B cell (primary cell): Measurements from ENCODE around the gene APPBP2. TPM values are rescaled to one million over a fixed set of nuclear protein-coding genes. Genes with fewer than 3 reads are reported as not detected.
"Not testable (repeated sequence)": the region's sequence is repeated elsewhere in the genome, so short reads cannot be mapped to it uniquely, and the experiment has no call there.

Source experiments
- ATAC-seq: fragments of 200-7000 bp; cut with Tn5 transposase; one replicate; pipeline ENCODE4 v1.10.0; 2021; ENCODE audit warnings: low read depth, mild to moderate bottlenecking, moderate number of reproducible peaks, moderate library complexity
- CTCF ChIA-PET: fragments of 350-600 bp; sonication (Branson Sonifier 250); formaldehyde crosslinking; loops from one replicate; lab custom pipeline; 2021; ENCODE audit warnings: antibody characterized with exemption, inconsistent platforms; lab: Charles Lee
- POLR2A ChIA-PET: fragments of 350-600 bp; sonication (Branson Sonifier 250); formaldehyde crosslinking; loops from one replicate; lab custom pipeline; 2021; ENCODE audit warnings: antibody characterized with exemption; lab: Charles Lee
- DNase-seq: peaks from one replicate; pipeline ENCODE4 v3.0.0; 2013
- H2AFZ ChIP-seq: 2 replicates; pipeline ENCODE4 v1.6.1; 2012; ENCODE audit warnings: mild to moderate bottlenecking, low read depth, low read length; ENCODE audit not compliant: insufficient read depth, poor library complexity, severe bottlenecking
- H3K27ac ChIP-seq, 2 donors: 1 replicate in 1 of 2; 2 replicates in 1 of 2; pipeline ENCODE4 v1.5.1; 2012 to 2013; ENCODE audit warnings: low read length in 2 of 2, mild to moderate bottlenecking in 2 of 2, moderate library complexity in 1 of 2
- H3K27me3 ChIP-seq, 4 experiments: fragments of 200-600 bp in 1 of 4; sonication (generic) in 1 of 4; replicated peaks in 1 of 4; 1 replicate in 2 of 4; 2 replicates in 2 of 4; pipeline versions ENCODE4 v1.6.1 to v1.7.0; 2013 to 2016; ENCODE audit warnings: low read length in 3 of 4, mild to moderate bottlenecking in 2 of 4, mixed read lengths in 1 of 4, moderate library complexity in 1 of 4; ENCODE audit not compliant: insufficient read depth in 4 of 4, control insufficient read depth in 3 of 4; ENCODE audit errors: control extremely low read depth in 1 of 4
- H3K36me3 ChIP-seq, 2 experiments: replicated peaks in 1 of 2; 1 replicate in 1 of 2; 2 replicates in 1 of 2; pipeline versions ENCODE4 v1.6.1 to v1.7.1; 2013; ENCODE audit warnings: low read length in 1 of 2; ENCODE audit not compliant: insufficient read depth in 2 of 2, control insufficient read depth in 1 of 2; ENCODE audit errors: control extremely low read depth in 1 of 2, extremely low read depth in 1 of 2
- H3K4me1 ChIP-seq, 2 donors: fragments of 200-600 bp in 1 of 2; sonication (generic) in 1 of 2; 1 replicate in 1 of 2; 2 replicates in 1 of 2; pipeline versions ENCODE4 v1.5.1 to v1.6.1; 2013 to 2017; ENCODE audit warnings: low read length in 2 of 2; ENCODE audit not compliant: control insufficient read depth in 2 of 2, insufficient read depth in 2 of 2
- H3K4me2 ChIP-seq: replicated peaks from 2 replicates; pipeline ENCODE3; 2012; ENCODE audit warnings: mild to moderate bottlenecking, low read depth, low read length; ENCODE audit not compliant: poor library complexity, severe bottlenecking
- H3K4me3 ChIP-seq, 5 experiments: fragments of 200-600 bp in 1 of 5; sonication (generic) in 1 of 5; 1 replicate in 3 of 5; 2 replicates in 2 of 5; pipeline versions ENCODE4 v1.5.1 to v1.7.0; 2011 to 2016; ENCODE audit warnings: low read length in 4 of 5, mild to moderate bottlenecking in 4 of 5, low read depth in 2 of 5, control low read depth in 1 of 5, moderate library complexity in 1 of 5; ENCODE audit not compliant: insufficient read depth in 1 of 5; ENCODE audit errors: control extremely low read depth in 1 of 5, extremely low read depth in 1 of 5
- H3K79me2 ChIP-seq: fragments of 200-600 bp; sonication (generic); one replicate; pipeline ENCODE4 v1.6.0; 2016; ENCODE audit warnings: low read length; ENCODE audit not compliant: control insufficient read depth, insufficient read depth
- H3K9ac ChIP-seq: fragments of 200-600 bp; sonication (generic); 2 replicates; pipeline ENCODE4 v1.6.1; 2017; ENCODE audit warnings: mild to moderate bottlenecking, low read length, moderate library complexity
- H3K9me3 ChIP-seq, 3 donors: one replicate each; pipeline versions ENCODE4 v1.6.1 to v1.7.1; 2013; ENCODE audit warnings: low read length in 2 of 3; ENCODE audit not compliant: control insufficient read depth in 2 of 3, insufficient read depth in 1 of 3; ENCODE audit errors: control extremely low read depth in 1 of 3
- H4K20me1 ChIP-seq: 2 replicates; pipeline ENCODE4 v1.6.0; 2012; ENCODE audit warnings: mild to moderate bottlenecking, low read length; ENCODE audit not compliant: insufficient read depth, control insufficient read depth, poor library complexity, severe bottlenecking
- H3K27ac Mint-ChIP-seq: one replicate; pipeline ENCODE4 v1.8.0; 2021; ENCODE audit warnings: mixed read lengths
- H3K27me3 Mint-ChIP-seq: one replicate; pipeline ENCODE4 v1.8.0; 2021; ENCODE audit warnings: mixed read lengths
- H3K4me1 Mint-ChIP-seq: one replicate; pipeline ENCODE4 v1.8.0; 2021; ENCODE audit warnings: mixed read lengths
- H3K4me3 Mint-ChIP-seq: one replicate; pipeline ENCODE4 v1.8.0; 2021; ENCODE audit warnings: mixed read lengths
- H3K9me3 Mint-ChIP-seq: one replicate; pipeline ENCODE4 v1.8.0; 2022; ENCODE audit warnings: mixed read lengths; ENCODE audit not compliant: insufficient read depth
- EZH2 ChIP-seq: IDR thresholded peaks from 2 replicates; pipeline ENCODE4 v1.6.1; 2012; ENCODE audit warnings: borderline replicate concordance, low read depth, mild to moderate bottlenecking, moderate library complexity, low read length; ENCODE audit not compliant: insufficient read depth, poor library complexity, severe bottlenecking
- WGBS: methylation state at CpG from one replicate; pipeline ENCODE4 v1.1.5; 2013; ENCODE audit warnings: missing lambda C conversion rate; ENCODE audit not compliant: insufficient coverage; 5-methylcytosine and 5-hydroxymethylcytosine counted together
- intact Hi-C: fragments of 100-400 bp; cut with micrococcal nuclease; formaldehyde crosslinking; loops from one replicate; pipeline ENCODE4 v1.10.0; 2022
- polyA plus RNA-seq: library from polyadenylated mRNA; depleted of rRNA; stranded (reverse); fragments of >200 nt; gene quantifications from 2 replicates; pipeline ENCODE4 v1.2.3, GENCODE V29; 2012
- total RNA-seq, 2 donors: library from RNA; stranded (reverse); fragments of 120-200 nt in 1 of 2; gene quantifications; 1 replicate in 1 of 2; 2 replicates in 1 of 2; pipeline versions ENCODE4 v1.2.3 to v1.2.4, GENCODE V29; 2013 to 2022
- TF ChIP-seq, protein P1 (sequence below): fragments of 200-600 bp; IDR thresholded peaks from one replicate; pipeline ENCODE4 v1.8.0; 2022; ENCODE audit warnings: antibody characterized with exemption, mild to moderate bottlenecking

APPBP2 gene
- total and polyA plus RNA-seq, 2 donors (not counting 1 experiment from before 2014, with no cell fraction given) = 6.3 to 38.8 TPM

DNA sequence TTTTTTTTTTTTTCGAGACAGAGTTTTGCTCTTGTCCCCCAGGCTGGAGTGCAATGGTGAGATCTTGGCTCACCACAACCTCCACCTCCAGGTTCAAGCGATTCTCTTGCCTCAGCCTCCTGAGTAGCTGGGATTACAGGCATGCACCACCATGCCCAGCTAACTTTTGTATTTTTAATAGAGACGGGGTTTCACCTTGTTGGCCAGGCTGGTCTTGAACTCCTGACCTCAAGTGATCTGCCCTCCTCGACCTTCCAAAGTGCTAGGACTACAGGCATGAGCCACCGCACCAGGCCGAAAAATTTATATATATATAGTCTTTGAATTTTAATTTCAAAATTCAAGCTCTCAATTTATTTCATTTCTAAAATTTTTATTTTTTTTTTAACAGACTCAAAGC, 97.6 kb downstream of the APPBP2 start:
- DNase-seq, H3K4me3 ChIP-seq, H3K4me3 Mint-ChIP-seq, H3K4me2 ChIP-seq, ATAC-seq, H3K36me3 ChIP-seq, H4K20me1 ChIP-seq, H3K27me3 Mint-ChIP-seq, H3K79me2 ChIP-seq, H3K9me3 Mint-ChIP-seq, H3K27ac Mint-ChIP-seq, H3K9me3 ChIP-seq, H3K4me1 Mint-ChIP-seq, H3K27ac ChIP-seq, H3K27me3 ChIP-seq, H3K4me1 ChIP-seq, intact Hi-C loops, H3K9ac ChIP-seq, H2AFZ ChIP-seq: not testable (repeated sequence)
- ChIA-PET POLR2A (interaction anchor here (0.6 kb wide), 1 partner anchor 302 kb away, joined by 3 read pairs; no protein-coding TSS in a partner anchor), CTCF (interaction anchor here (0.8 kb wide), 1 partner anchor 71 kb away, joined by 3 read pairs; no protein-coding TSS in a partner anchor)
- 100% methylated on average over 2 of the region's 6 CpGs for WGBS

DNA sequence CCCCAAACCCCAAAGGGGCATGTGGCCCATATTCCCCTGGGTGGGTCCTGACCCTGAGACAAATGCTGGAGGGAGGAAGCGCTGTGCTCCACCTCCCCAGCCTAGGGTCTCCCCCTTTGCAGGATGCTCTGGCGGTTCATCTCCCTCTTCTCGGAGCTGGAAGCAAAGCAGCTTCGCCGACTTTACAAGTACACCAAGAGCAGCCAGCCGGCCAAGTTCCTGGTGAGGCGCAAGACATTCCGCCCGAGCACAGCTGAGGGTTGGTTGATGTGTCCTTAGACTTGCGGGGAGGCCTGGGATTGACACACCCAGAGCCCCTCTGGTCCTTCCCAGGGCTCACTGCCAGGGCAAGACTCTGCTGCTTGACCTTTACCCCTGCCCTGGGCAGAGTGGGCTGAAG, 99.4 kb downstream of the APPBP2 start:
- H3K4me2 ChIP-seq = no peak overlapping the region
- peaks cover 5 to 8% of the 10 kb centered on the region in 2 donors for H3K4me1 ChIP-seq
- no peak overlapping the region for H3K27ac ChIP-seq
- no peak overlapping the region for H3K4me3 Mint-ChIP-seq
- no peaks in the 10 kb centered on the region for H3K36me3 ChIP-seq
- no peaks in the 10 kb centered on the region for H3K9me3 Mint-ChIP-seq
- no peaks in the 10 kb centered on the region for H4K20me1 ChIP-seq
- H3K79me2 ChIP-seq = no peaks in the 10 kb centered on the region
- ChIA-PET POLR2A (no interaction called here), CTCF (interaction anchor here (1.1 kb wide), 2 partner anchors 195 to 285 kb away, joined by 3 to 6 read pairs; no protein-coding TSS in a partner anchor)
- H3K9me3 ChIP-seq = no peaks in the 10 kb centered on the region
- H3K9ac ChIP-seq = no peak overlapping the region
- WGBS = 89% methylated on average over 9 of the region's 10 CpGs
- TF ChIP-seq, protein P1, sequence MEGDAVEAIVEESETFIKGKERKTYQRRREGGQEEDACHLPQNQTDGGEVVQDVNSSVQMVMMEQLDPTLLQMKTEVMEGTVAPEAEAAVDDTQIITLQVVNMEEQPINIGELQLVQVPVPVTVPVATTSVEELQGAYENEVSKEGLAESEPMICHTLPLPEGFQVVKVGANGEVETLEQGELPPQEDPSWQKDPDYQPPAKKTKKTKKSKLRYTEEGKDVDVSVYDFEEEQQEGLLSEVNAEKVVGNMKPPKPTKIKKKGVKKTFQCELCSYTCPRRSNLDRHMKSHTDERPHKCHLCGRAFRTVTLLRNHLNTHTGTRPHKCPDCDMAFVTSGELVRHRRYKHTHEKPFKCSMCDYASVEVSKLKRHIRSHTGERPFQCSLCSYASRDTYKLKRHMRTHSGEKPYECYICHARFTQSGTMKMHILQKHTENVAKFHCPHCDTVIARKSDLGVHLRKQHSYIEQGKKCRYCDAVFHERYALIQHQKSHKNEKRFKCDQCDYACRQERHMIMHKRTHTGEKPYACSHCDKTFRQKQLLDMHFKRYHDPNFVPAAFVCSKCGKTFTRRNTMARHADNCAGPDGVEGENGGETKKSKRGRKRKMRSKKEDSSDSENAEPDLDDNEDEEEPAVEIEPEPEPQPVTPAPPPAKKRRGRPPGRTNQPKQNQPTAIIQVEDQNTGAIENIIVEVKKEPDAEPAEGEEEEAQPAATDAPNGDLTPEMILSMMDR = no peak
- TF ChIP-seq EZH2 = no peak
- H3K4me3 ChIP-seq = no peak overlapping the region
- DNase-seq (no peak), ATAC-seq (no peak)
- no peaks in the 10 kb centered on the region for H3K27me3 ChIP-seq
- peaks cover 3% of the 10 kb centered on the region for H3K27me3 Mint-ChIP-seq
- no peak overlapping the region for H3K27ac Mint-ChIP-seq
- intact Hi-C loops = no loop called here
- peaks cover 5% of the 10 kb centered on the region for H3K4me1 Mint-ChIP-seq
- H2AFZ ChIP-seq = no peak overlapping the region
